Measurements from ENCODE around the gene SHISAL1.

Gene SHISAL1

GRCh38 chr22:44197271-44197670 is 115.5 kb downstream of the SHISAL1 start:
- in situ Hi-C loops (cut with MboI; ENCODE audit: low sequenced_read_pairs): no loop called here

- in situ Hi-C loops (cut with MboI; ENCODE audit: low sequenced_read_pairs): no loop called here
These were observed 116.0 kb downstream of the SHISAL1 start for GRCh38 chr22:44196731-44197131.

GRCh38 chr22:44196241-44196640 is 116.5 kb downstream of the SHISAL1 start:
- in situ Hi-C loops (cut with MboI; ENCODE audit: low sequenced_read_pairs): no loop called here

- in situ Hi-C loops (cut with MboI; ENCODE audit: low sequenced_read_pairs): no loop called here
These were observed 117.4 kb downstream of the SHISAL1 start for GRCh38 chr22:44195189-44195871.

GRCh38 chr22:44194569-44194968 is 118.2 kb downstream of the SHISAL1 start:
- in situ Hi-C loops (cut with MboI; ENCODE audit: low sequenced_read_pairs): no loop called here

Measured in HL-60/S4 (cell line).